ENCODE measurements around the gene PTAFR. TPM values are rescaled to one million over a fixed set of nuclear protein-coding genes. Genes with fewer than 3 reads are reported as not detected.

PTAFR gene
- total RNA-seq, 1 experiment from 2014 or later, result 1.9 TPM

- Histone ChIP-seq H3K4me1 (ENCODE audit: insufficient read depth, low read length) (peaks cover 4% of the 10 kb centered on the region; the same call in 1 of the 2 replicates), H2BK20ac (ENCODE audit: low read depth, low read length, poor library complexity, severe bottlenecking) (no peak overlapping the region), H4K5ac (ENCODE audit: insufficient read length, low read depth, low read length) (no peak overlapping the region), H4K91ac (ENCODE audit: insufficient read length, low read depth, low read length) (no peak overlapping the region), H4K20me1 (ENCODE audit: control insufficient read depth, insufficient read depth, insufficient read length) (no peaks in the 10 kb centered on the region), H3K27ac (ENCODE audit: insufficient read length, low read depth, low read length) (no peak overlapping the region), H3K4me2 (ENCODE audit: insufficient read depth, insufficient read length, low read length) (no peak overlapping the region), H2BK15ac (ENCODE audit: low read depth, low read length) (no peak overlapping the region), H3K9me3 (ENCODE audit: control insufficient read depth, low read depth, low read length) (no peaks in the 10 kb centered on the region), H2BK5ac (ENCODE audit: insufficient read length, low read length) (no peak overlapping the region), H3K23me2 (ENCODE audit: insufficient read length, low read depth, low read length, poor library complexity, severe bottlenecking) (no peaks in the 10 kb centered on the region), H2BK12ac (ENCODE audit: insufficient read length, low read depth, low read length) (no peak overlapping the region), H3K9ac (ENCODE audit: extremely low read depth, insufficient read length, low read length) (no peak overlapping the region), H2AFZ (ENCODE audit: low read length) (no peak overlapping the region), H3K14ac (ENCODE audit: insufficient read depth, low read length) (no peak overlapping the region), H3K27me3 (ENCODE audit: insufficient read depth, low read length) (no peaks in the 10 kb centered on the region), H3K18ac (ENCODE audit: insufficient read length, low read depth, low read length) (no peak overlapping the region), H3K4ac (ENCODE audit: low read depth, low read length) (no peak overlapping the region), H3T11ph (ENCODE audit: low read length) (no peak overlapping the region), H2AK5ac (ENCODE audit: insufficient read length, low read length) (no peak overlapping the region), H3K79me2 (ENCODE audit: insufficient read depth, low read length) (no peaks in the 10 kb centered on the region), H3K23ac (ENCODE audit: insufficient read length, low read depth, low read length) (no peak overlapping the region), H3K79me1 (ENCODE audit: insufficient read depth, low read depth, low read length, poor library complexity, severe bottlenecking) (no peaks in the 10 kb centered on the region), H2BK120ac (ENCODE audit: low read depth, low read length, poor library complexity, severe bottlenecking) (no peak overlapping the region), H4K8ac (replicated peaks; ENCODE audit: insufficient read length, low read depth, low read length) (no peak overlapping the region), H3K56ac (ENCODE audit: insufficient read length, low read depth, low read length) (no peak overlapping the region)
- Mint-ChIP-seq H3K4me1 (peaks cover 6 to 16% of the 10 kb centered on the region in 2 experiments), H3K27ac (no peak overlapping the region), H3K36me3 (ENCODE audit: insufficient read depth in 1 of 3, low read depth in 3 of 3) (no peaks in the 10 kb centered on the region), H3K27me3 (ENCODE audit: low read depth) (no peaks in the 10 kb centered on the region), H3K4me3 (no peak overlapping the region), H3K9me3 (no peaks in the 10 kb centered on the region)
- no peak for DNase-seq
- WGBS (ENCODE audit: extremely low coverage, insufficient read length, low lambda C conversion rate), result no CpG with 5 or more reads among the region's 1 CpG
- no peak for TF ChIP-seq CTCF (conservative IDR thresholded peaks at IDR 0.05)
Observed at GRCh38 chr1:28102189-28102588, 74.3 kb downstream of the PTAFR start.
